Measurements from ENCODE around the gene DIAPH2.

Gene DIAPH2

GRCh38 chrX:96761566-96761965 is 76.9 kb downstream of the DIAPH2 start:
- DNase-seq (ENCODE audit: low read depth), result no peak
- no peak for TF ChIP-seq CTCF (IDR thresholded peaks at IDR 0.05; ENCODE audit: low read depth, low read length)
- no peak for TF ChIP-seq POLR2A (IDR thresholded peaks at IDR 0.05; ENCODE audit: extremely low read depth, insufficient read length)
- no peak for TF ChIP-seq MYC (IDR thresholded peaks at IDR 0.05; ENCODE audit: low read depth, low read length)
- TF ChIP-seq MAX (IDR thresholded peaks at IDR 0.05; ENCODE audit: low read depth, low read length), result no peak
- no peak overlapping the region for H3K4me3 ChIP-seq (ENCODE audit: low read depth, low read length)

GRCh38 chrX:96763608-96764007 is 79.0 kb downstream of the DIAPH2 start:
- no peak for DNase-seq (ENCODE audit: low read depth)
- no peak for TF ChIP-seq MAX (IDR thresholded peaks at IDR 0.05; ENCODE audit: low read depth, low read length)
- no peak for TF ChIP-seq POLR2A (IDR thresholded peaks at IDR 0.05; ENCODE audit: extremely low read depth, insufficient read length)
- TF ChIP-seq MYC (IDR thresholded peaks at IDR 0.05; ENCODE audit: low read depth, low read length), result no peak
- TF ChIP-seq CTCF (IDR thresholded peaks at IDR 0.05; ENCODE audit: low read depth, low read length), result no peak
- no peak overlapping the region for H3K4me3 ChIP-seq (ENCODE audit: low read depth, low read length)

- no peak for DNase-seq (ENCODE audit: low read depth)
- no peak for TF ChIP-seq POLR2A (IDR thresholded peaks at IDR 0.05; ENCODE audit: extremely low read depth, insufficient read length)
- no peak for TF ChIP-seq MYC (IDR thresholded peaks at IDR 0.05; ENCODE audit: low read depth, low read length)
- no peak for TF ChIP-seq MAX (IDR thresholded peaks at IDR 0.05; ENCODE audit: low read depth, low read length)
- TF ChIP-seq CTCF (IDR thresholded peaks at IDR 0.05; ENCODE audit: low read depth, low read length), result no peak
- no peak overlapping the region for H3K4me3 ChIP-seq (ENCODE audit: low read depth, low read length)
These were observed 80.2 kb downstream of the DIAPH2 start for GRCh38 chrX:96764864-96765263.

- TF ChIP-seq CTCF (IDR thresholded peaks at IDR 0.05; ENCODE audit: low read depth, low read length), result no peak
- no peak for TF ChIP-seq MYC (IDR thresholded peaks at IDR 0.05; ENCODE audit: low read depth, low read length)
- TF ChIP-seq POLR2A (IDR thresholded peaks at IDR 0.05; ENCODE audit: extremely low read depth, insufficient read length), result no peak
- TF ChIP-seq MAX (IDR thresholded peaks at IDR 0.05; ENCODE audit: low read depth, low read length), result no peak
- peak; percentile 26 for DNase-seq (ENCODE audit: low read depth)
- H3K4me3 ChIP-seq (ENCODE audit: low read depth, low read length), result no peak overlapping the region
These were observed 85.7 kb downstream of the DIAPH2 start for GRCh38 chrX:96770315-96770714.

GRCh38 chrX:96771486-96771885 is 86.8 kb downstream of the DIAPH2 start:
- peak; percentile 26 for DNase-seq (ENCODE audit: low read depth)
- TF ChIP-seq MYC (IDR thresholded peaks at IDR 0.05; ENCODE audit: low read depth, low read length), result no peak
- TF ChIP-seq CTCF (IDR thresholded peaks at IDR 0.05; ENCODE audit: low read depth, low read length), result no peak
- TF ChIP-seq POLR2A (IDR thresholded peaks at IDR 0.05; ENCODE audit: extremely low read depth, insufficient read length), result no peak
- H3K4me3 ChIP-seq (ENCODE audit: low read depth, low read length), result no peak overlapping the region

GRCh38 chrX:96774116-96774515 is 89.5 kb downstream of the DIAPH2 start:
- TF ChIP-seq CTCF (IDR thresholded peaks at IDR 0.05; ENCODE audit: low read depth, low read length) (no peak), MYC (IDR thresholded peaks at IDR 0.05; ENCODE audit: low read depth, low read length) (no peak), MAX (IDR thresholded peaks at IDR 0.05; ENCODE audit: low read depth, low read length) (no peak), POLR2A (IDR thresholded peaks at IDR 0.05; ENCODE audit: extremely low read depth, insufficient read length) (no peak)
- H3K4me3 ChIP-seq (ENCODE audit: low read depth, low read length), result no peak overlapping the region
- DNase-seq (ENCODE audit: low read depth), result no peak

Data from NB4 (cell line).